Activated naive CD4-positive, alpha-beta T cell treated with Interleukin-2 at 50 U/mL for 16 hours (primary cell): Measurements from ENCODE around the gene EXT2.
A peak's percentile ranks its signal among the peaks of the same experiment; 100 is the strongest.

Source experiments
- DNase-seq: peaks from one replicate; pipeline ENCODE4 v3.0.0-alpha.2; 2020

Gene EXT2

DNA sequence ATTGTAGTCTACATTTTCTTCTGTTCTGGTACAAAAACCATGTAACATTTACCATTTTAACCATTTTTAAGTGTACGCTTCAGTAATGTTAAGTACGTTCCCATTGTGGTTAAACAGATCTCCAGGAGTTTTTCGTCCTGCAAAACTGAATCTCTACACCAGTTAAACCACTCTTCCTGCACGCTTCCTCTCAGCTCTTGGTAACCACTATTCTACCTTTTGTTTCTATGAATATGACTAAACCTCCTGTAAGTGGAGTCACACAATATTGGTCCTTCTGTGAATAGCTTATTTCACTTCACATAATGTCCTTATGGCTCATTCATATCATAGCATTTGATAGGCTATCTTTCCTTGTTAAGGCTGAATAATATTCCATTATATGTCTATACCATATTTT lies 7.1 kb upstream of the EXT2 start:
- no peak for DNase-seq

DNA sequence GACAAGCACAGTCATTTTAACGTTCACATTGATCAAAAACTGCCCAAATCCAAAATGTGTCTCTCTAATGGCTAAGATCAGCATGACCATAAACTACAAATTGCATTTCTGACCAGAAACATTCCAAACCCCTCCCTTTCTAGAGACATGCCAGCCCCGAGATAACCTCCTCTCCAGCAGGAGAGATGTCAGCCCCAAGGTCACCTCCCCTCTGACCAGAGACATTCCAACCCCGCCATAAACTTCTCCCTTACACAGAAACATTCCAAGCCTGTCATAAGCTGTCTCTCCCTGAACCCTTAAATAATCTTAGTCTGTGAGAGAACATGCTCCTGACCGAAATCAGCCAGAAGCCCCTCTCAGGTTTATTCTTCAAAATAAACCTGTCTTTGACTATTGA lies 6.6 kb upstream of the EXT2 start:
- no peak for DNase-seq

DNA sequence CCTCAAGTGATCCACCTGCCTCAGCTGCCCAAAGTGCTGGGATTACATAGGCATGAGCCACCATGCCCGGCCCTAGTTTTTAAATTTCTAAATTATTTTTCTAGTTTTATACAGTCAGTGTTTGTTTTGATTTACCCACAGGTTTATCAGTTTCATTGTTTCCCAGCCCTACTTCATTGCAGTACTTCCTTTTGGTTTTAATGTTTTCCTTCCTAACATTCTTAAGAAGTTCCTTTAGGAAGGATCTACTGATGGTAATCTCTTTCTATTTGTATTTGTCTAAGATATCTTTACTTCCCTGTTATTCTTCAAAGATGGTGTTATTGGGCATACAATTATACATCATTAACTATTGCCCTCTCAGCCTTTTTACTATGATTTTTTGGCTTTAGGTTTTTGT lies 4.9 kb upstream of the EXT2 start:
- DNase-seq: no peak

DNA sequence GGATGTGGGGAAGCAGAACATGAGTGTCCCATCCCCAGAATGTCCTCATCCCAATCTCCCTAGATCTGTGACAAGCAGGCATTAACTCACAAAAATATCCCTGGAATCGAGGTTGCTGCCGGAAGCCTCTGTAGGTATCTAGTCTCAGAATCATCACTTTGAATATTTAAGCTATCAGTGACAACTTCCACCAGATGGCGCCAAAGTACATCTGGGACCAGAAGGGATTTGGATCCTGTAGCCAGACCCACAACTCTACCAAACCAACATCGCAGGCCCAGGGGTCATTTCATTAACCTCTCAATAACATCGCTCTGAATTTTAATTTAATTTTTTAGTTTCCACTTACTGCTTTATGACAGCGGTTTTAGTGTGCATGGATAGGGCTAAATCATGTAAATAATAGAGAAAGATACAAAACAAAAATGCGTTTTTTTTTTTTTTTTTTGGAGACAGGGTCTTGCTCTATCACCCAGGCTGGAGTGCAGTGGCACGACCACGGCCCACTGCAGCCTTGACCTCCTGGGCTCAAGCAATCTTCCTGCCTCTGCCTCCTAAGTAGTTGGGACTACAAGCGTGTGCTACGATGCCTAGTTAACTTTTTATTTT lies 1.1 kb upstream of the EXT2 start:
- DNase-seq: peak; percentile 79

DNA sequence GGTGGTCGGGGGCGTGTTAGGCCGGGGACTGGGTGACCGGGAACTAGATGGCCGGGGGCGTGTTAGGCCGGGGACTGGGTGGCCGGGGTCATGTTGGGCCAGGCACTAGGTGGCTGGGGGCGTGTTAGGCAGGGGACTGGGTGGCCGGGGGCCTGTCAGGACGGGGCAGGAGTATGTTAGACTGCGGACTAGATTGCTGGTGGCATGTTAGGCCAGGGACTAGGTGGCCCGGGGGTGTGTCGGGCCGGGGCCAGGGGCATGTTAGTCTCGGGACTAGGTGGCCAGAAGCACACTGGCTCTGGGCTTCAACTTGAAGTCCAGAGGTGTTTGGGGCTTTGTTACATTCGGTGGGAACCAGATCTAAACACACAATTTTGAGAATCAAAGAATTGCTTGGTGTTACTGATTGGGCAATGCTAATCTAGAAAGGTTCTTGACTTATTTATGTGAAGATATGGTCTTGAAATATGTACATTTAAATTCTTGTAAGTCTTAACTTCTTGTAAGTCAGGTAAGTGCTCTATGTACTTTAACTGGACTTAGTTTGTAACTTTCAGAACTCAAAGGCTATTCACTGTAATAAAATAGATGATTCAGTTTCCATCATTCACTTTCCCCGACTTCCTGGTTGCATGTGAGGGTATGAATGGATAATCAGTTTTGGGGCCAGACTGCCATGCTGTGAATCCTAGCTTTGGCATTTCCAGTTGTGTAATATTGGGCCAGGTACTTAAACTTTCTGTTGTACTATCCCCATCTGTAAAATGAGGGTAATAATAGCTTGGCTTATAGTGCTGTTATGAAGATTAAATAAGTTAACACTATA lies 1.1 kb downstream of the EXT2 start:
- no peak for DNase-seq

DNA sequence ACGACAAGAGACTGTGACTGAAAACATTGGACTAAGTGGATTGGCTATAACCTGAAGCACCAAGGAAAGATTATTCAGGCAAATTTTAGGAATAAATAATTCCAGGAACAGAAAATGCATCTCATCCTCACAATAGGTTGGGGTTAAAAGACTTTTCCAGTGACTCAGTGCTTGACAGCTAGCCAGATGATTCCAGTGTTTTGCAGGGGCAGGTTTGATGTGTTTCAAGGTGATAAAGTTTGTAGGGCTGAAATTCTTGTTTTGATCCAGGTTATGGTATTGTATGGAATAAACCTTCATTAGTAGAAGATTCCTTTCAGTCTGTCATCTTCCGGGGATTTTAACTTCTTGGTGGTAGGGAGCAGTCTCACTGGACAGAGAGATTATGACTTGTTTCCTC lies 2.3 kb downstream of the EXT2 start:
- DNase-seq: no peak

DNA sequence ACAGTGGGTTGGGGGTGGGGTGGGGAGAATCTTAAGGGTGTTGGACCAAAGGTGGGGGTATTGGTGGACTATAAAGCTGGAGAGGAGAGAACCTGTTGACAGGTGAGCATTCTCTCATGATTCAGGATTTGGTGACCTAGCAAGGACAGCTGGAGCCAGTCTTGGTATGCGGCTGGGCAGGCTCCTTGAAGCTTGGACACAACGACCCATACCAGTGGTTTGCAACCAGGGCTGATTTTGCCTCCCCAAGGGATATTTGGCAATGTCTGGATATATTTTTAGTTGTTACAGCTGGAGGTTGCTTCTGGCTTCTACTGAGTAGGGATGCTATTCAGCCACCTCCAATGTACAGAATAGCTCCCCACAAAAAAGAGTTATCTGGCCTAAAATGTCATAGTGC lies 5.6 kb downstream of the EXT2 start:
- no peak for DNase-seq

DNA sequence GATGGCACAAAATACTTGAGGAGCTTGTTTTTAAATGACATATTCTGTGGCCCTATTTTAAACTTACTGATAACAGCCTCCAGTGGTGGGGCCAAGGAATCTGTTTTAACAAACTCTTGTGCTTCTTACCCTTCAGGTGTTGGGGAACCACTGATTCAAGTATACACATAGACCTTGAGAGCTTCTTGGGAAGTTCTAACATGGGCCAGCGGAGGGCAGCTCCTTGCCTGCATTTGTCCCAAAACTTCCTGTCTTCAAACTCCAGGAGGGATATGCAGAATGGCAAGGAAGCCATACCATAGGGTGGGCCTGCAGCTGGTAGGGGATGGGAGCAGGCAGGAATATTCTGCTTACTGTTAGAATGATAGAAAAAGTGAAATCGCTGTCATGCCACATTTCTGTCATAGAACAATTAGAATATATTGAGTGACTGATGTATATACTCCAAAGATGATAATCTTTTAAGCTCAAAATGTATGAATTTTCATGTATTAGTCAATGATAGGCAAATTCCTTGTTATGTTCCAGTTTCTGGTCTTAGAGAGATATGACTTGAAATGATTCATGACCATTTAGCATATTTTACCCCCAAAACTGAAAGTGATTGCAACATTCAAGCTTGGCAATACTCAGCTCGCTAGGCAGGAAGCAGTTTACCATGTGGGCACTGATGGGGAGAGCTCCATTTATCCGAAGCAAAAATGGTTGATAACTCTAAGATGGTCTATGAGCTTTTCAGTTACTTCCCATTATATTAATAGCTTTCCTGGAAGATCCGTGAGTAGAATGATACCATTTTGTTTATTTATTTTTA lies 9.2 kb downstream of the EXT2 start:
- no peak for DNase-seq

DNA sequence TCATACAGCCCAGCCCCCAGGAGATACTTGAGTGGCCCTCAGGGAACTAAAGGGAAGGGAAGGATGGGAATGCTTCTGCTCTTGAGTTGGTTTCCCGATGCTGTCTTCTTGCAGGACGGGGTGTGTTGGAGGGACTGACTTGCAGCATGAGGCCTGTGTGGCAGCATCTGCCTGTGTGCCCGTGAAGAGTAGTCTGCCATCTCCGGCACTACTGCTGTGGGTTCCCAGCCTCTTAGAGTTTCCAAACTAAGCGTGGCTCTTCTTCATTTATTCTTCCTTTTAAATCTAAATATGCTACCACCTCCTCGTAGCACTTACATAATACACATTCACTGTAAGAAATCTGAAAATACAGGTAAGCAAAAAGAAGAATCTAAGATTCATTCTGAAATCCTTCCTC lies 12.8 kb downstream of the EXT2 start:
- DNase-seq: no peak

DNA sequence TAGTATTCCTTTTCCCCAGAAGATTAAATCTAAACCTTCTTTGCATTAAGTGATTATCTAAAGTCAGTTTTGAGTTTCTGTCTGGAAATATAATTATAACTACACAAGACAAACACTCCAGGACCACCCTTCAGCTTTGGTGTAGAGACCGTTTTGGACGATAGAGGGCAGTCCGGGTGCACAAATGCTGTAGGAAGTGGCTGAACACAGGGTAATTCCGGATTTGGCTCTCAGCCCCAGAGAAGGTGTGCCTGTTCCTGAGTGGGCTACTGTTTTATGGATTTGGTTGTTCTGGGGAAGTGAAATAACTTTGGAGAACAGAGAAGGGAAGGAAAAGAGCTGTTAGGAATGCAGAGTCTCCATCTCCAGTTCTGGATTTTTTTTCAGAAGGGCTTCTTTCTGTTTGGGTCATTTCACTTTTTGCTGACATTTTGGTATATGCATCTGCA lies 14.8 kb downstream of the EXT2 start:
- DNase-seq: peak; percentile 54

DNA sequence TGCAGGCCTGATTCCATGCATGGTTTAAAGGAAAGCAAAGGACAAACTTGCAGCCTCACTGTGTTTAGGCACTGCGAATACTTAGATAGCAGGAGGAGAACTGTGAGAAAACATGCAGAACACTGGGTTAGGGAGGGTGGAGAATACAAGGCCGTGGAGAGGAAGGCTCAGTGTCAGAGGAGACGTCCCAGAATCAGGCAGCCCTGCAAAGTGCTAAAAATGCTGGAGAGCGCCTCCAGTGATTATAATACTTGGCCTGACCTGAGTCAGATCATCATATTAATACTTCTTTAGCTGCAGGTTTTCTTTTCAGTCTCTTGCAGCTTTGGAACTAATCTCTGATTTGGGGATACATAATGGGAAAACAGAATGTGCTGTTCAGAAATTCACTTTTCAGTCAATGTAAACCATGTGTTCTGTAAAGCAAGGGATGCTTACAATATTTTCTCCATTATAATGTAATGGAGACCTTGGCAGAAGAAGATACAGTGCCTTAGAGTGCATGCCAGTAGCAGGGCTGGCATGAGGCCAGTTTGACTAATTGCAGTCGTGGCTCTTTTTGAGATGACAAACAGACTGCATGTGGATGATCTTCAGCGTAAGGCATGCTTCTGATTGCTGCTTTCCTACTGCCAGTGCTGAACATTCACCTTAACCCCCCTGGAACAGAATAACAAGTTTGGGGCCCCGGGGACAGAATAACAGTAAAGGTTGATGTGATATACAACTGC lies 16.8 kb downstream of the EXT2 start:
- no peak for DNase-seq

DNA sequence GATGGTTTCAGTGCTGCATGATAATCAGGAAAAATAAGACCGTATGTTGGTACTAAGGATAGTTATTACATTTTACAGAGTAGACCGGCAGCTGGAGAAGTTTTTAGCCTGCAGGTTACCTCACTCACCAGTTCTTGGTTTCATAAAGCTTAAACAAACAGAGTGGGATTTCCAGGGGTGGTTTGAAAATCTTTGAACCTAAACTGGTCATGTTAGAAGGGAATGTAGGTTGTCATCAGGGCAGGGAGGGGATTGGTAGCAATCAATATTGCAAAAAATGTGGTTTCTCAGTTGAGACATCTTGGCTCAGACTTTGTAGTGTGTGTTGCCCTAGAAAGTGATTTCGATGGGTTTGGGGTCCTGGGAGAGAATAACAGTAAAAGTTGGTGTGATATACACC lies 17.5 kb downstream of the EXT2 start:
- no peak for DNase-seq

DNA sequence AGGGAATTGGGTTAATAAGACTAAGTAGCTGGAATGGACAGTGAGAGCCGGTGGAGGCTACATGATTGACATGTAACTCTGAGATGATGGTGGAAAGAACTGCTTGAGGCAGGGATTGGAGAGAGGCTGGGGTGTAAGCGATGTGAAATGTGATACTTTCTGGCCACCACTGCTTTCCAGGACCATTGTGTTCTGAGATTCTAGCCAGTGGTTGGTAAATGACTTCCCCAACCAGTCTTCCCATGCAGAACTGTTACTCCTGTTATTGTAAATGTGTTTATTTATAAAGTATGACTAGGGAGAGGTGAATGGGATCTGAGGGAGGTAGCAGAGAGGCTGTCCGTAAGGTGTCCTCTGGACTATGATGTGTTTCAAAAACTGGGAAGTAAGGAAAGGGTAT lies 18.1 kb downstream of the EXT2 start:
- no peak for DNase-seq

DNA sequence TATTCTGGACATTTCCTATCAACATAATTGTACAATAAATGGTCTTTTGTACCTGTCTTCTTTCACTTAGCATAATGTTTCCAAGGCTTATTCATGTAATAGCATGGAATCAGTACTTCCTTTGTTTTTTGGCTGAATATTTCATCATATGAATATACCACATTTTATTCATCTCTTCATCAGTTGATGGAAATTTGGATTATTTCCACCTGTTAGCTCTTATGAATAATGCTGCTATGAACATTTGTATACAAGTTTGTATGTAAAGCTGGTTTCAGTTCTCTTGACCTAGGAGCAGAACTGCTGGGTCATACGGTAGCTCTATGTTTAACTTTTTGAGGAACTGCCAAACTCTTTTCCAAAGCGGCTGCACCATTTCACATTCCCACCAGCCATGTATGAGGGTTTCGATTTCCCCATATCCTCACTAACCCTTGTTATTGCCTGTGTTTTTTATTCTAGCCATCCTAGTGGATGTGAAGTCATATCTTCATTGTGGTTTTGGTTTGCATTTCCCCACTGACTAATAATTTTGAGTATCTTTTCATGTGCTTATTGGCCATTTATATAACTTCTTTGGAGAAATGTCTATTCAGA lies 20.9 kb downstream of the EXT2 start:
- DNase-seq: no peak

DNA sequence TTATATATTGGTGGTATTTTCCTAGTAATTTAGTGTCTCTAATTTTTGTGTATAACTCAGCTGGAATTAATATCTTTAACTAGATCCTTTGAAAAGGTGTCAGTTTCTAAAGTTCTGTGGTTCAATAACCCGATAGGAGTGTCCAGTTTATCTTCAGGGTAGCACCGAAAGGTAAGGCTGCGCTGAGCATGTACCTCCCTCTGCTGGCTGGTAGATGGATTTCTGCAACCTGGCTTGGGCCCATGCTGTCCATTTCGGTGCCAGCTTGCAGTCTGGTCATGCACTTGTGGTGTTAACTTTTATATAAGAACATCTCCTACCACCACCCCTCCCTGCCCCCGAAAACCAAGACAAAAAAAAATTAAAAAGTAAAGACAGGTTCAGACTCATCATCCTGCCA lies 24.7 kb downstream of the EXT2 start:
- DNase-seq: no peak

DNA sequence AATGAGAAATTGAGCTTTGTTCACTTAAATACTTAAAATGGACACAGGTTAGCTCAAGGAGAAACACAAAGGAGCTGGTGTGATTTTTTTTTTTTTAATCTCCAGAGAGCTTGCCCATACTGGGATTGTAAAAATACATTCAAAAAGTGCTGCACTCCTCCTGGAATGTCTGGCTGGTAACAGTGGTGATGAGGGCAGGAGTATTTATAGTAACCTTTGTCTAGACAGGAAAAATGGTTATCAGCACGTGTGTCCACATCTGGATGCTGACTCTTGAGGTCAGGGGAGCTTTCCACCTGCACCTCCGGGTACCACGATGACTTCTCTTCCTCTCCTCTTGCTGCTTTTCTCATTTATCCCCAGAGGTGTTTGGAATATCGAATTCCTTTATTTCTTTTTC lies 30.1 kb downstream of the EXT2 start:
- no peak for DNase-seq

DNA sequence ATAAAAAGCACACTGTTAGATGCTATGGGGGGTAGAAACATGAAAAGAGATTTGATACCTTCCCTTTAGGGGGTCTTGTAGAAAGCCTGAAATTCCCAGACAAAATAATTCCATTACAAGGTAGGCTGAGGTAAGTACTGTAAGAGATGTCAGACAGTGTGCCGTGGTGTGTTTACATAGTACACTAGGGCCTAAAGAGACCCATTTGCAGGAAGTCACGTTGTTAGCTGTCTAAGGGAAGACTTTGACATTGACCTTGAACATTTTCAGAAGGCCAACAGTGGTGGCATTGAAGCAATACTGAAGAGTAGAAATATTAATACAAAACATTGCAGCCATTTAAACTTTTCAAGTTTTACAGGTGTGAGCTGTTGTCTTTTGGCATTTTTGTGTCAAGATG lies 30.8 kb downstream of the EXT2 start:
- no peak for DNase-seq

DNA sequence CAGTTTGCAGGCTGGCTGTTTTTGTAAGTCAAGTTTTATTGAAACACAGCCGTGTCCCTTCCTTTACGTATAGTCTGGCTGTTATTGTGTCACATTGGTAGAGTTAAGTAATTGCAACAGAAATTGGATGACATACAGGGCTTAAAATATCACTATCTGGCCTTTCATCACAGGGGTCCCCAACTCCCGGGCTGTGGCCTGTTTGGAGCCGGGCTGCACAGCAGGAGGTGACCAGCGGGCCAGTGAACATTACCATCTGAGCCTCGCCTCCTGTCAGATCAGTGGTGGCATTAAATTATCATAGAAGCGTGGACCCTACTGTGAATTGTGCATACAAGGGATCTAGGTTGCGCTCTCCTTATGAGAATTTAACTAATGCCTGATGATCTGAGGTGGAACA lies 31.7 kb downstream of the EXT2 start:
- DNase-seq: no peak

DNA sequence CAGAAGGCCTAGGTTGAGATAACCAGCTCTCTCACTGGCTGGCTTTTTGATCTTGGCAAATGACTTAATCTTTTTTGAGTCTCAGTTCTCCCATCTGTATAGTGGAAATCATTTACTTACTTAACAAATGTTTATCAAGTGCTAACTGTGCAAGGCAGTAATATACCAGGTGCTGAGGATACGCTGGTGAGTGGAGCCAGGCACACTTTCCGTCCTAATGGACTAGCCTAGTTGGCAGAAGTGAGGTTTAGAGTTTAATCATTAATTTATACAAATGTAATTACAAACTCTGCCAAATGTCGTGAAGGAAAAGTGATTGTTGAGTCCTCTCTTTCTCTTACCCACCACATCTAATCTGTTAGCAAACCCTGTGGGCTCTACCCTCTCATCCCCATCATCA lies 33.3 kb downstream of the EXT2 start:
- DNase-seq: no peak

DNA sequence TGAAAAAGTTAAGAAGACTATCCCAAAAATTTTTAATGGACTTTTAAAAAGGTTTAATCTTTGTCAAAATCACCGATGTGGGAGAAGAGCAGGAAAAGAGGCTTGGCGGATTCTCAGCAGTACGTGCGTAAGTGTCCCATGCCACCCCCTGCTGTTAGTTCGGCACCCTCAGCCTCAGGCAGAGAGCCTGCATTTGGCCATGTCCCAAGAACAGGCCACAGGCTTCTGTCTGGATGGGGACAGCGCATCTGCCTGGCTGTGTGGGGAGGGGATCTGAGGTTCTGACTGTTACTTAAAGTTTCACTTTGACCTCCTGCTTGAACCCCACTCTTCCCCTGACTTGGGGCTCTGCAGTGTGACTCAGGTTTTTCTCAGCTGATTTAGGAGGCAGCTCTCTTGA lies 35.3 kb downstream of the EXT2 start:
- no peak for DNase-seq

DNA sequence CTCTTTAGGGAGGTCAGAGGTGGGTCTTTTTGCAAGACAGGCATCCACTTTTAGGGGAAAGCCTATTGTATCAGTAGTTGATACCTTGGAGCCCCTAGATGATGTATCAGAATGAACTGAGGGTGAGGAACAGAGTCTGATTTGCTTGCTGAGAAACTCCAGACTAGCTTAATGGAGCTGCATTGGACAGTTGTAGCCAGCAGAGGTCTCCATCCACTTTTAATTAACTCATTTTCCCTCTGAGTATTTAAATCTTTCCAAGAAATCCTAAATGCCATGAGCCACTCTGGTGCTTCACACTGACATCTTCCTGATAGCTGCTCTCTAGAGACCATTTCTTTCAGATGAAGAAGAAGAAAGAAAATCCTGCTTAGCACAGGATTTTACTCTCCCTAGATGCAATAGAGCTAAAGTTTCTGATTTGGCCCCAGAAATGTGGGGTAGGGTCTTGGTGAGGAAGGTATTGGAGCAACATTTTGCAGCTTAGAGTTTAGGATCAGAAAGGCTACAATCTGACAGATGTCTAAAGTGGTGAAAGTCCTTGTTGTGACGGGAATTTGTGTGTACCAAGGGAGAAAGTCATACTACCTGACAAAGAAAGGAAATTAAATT lies 38.0 kb downstream of the EXT2 start:
- no peak for DNase-seq

DNA sequence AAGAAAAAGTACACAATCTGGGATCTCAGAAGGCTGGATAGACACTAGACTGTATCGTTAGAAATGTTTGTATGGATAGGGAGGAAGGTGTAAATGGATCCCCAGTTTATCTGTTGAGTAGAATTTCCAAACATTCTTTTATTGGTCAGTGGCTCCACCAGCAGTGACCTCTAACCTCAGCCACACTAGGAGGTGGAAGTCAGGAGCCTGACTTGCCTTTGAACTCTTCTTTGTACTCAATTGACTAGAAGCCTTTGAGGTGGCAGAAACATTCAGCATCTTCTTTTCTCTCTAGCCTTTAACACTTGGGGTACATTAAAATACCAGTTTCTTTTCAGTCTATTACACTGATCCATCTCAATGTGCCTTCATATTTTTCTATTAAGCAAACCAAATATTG lies 39.1 kb downstream of the EXT2 start:
- no peak for DNase-seq
